Neural progenitor cell (in vitro differentiated cells): Measurements from ENCODE around the gene PSME2.

Source experiments
- EZH2 ChIP-seq: fragments of 200-600 bp; sonication (generic); IDR thresholded peaks from 2 replicates; pipeline ENCODE4 v1.6.1; 2017; ENCODE audit warnings: antibody characterized with exemption, mild to moderate bottlenecking, moderate library complexity
- TF ChIP-seq, protein P1 (sequence below): fragments of 200-600 bp; sonication (generic); IDR thresholded peaks from 2 replicates; pipeline ENCODE4 v1.5.1; 2017; ENCODE audit warnings: antibody characterized with exemption, mild to moderate bottlenecking

- TF ChIP-seq, protein P1, sequence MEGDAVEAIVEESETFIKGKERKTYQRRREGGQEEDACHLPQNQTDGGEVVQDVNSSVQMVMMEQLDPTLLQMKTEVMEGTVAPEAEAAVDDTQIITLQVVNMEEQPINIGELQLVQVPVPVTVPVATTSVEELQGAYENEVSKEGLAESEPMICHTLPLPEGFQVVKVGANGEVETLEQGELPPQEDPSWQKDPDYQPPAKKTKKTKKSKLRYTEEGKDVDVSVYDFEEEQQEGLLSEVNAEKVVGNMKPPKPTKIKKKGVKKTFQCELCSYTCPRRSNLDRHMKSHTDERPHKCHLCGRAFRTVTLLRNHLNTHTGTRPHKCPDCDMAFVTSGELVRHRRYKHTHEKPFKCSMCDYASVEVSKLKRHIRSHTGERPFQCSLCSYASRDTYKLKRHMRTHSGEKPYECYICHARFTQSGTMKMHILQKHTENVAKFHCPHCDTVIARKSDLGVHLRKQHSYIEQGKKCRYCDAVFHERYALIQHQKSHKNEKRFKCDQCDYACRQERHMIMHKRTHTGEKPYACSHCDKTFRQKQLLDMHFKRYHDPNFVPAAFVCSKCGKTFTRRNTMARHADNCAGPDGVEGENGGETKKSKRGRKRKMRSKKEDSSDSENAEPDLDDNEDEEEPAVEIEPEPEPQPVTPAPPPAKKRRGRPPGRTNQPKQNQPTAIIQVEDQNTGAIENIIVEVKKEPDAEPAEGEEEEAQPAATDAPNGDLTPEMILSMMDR = no peak
- no peak for TF ChIP-seq EZH2
These were observed 14.9 kb downstream of the PSME2 start for GRCh38 chr14:24131549-24131966.
